ENCODE measurements around the gene ABCF1.

ABCF1 gene

GRCh38 chr6:30590509-30590908, 19.3 kb downstream of the ABCF1 start:
- TF ChIP-seq EP300 (IDR thresholded peaks at IDR 0.05; ENCODE audit: borderline replicate concordance) = peak; percentile 4; the same call in 1 of the 2 replicates
- TF ChIP-seq RAD21 (IDR thresholded peaks at IDR 0.05; ENCODE audit: low read depth) = no peak
- TF ChIP-seq CEBPB (IDR thresholded peaks at IDR 0.05) = no peak

DNA sequence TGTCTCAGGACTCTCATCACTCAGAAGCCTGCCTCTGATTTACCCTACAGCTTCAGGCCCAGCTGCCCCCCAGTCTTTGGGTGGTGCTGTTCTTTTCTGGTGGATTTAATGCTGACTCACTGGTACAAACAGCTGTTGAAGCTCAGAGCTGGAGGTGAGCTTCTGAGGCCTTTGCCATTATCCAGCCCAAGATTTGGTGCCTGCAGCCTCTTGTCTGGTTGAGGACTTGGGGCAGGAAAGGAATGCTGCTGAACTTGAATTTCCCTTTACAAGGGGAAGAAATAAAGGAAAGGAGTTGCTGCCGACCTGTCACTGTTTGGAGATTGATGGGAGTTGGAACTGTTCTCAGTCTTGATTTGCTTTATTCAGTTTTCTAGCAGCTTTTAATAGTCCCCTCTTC, 19.8 kb downstream of the ABCF1 start:
- TF ChIP-seq FOXM1 (IDR thresholded peaks at IDR 0.05; ENCODE audit: borderline replicate concordance, low read depth) (no peak), EGR1 (IDR thresholded peaks at IDR 0.05) (no peak), TEAD4 (IDR thresholded peaks at IDR 0.05) (peak; percentile 76), CREB1 (IDR thresholded peaks at IDR 0.05; ENCODE audit: low read depth) (no peak), YY1 (IDR thresholded peaks at IDR 0.05; ENCODE audit: low read depth) (no peak), TAF1 (IDR thresholded peaks at IDR 0.05; ENCODE audit: low read depth) (no peak), ZBTB7A (IDR thresholded peaks at IDR 0.05; ENCODE audit: low read depth) (no peak), EP300 (IDR thresholded peaks at IDR 0.05; ENCODE audit: borderline replicate concordance) (no peak), RAD21 (IDR thresholded peaks at IDR 0.05; ENCODE audit: low read depth) (no peak; the same call in 1 of the 2 replicates), TCF12 (IDR thresholded peaks at IDR 0.05; ENCODE audit: low read depth) (0 out of 2 replicates have a peak, but pooled peaks have one; percentile 26), NFIC (IDR thresholded peaks at IDR 0.05) (peak; percentile 50; the same call in 1 of the 2 replicates)
- TF ChIP-seq, protein P1, sequence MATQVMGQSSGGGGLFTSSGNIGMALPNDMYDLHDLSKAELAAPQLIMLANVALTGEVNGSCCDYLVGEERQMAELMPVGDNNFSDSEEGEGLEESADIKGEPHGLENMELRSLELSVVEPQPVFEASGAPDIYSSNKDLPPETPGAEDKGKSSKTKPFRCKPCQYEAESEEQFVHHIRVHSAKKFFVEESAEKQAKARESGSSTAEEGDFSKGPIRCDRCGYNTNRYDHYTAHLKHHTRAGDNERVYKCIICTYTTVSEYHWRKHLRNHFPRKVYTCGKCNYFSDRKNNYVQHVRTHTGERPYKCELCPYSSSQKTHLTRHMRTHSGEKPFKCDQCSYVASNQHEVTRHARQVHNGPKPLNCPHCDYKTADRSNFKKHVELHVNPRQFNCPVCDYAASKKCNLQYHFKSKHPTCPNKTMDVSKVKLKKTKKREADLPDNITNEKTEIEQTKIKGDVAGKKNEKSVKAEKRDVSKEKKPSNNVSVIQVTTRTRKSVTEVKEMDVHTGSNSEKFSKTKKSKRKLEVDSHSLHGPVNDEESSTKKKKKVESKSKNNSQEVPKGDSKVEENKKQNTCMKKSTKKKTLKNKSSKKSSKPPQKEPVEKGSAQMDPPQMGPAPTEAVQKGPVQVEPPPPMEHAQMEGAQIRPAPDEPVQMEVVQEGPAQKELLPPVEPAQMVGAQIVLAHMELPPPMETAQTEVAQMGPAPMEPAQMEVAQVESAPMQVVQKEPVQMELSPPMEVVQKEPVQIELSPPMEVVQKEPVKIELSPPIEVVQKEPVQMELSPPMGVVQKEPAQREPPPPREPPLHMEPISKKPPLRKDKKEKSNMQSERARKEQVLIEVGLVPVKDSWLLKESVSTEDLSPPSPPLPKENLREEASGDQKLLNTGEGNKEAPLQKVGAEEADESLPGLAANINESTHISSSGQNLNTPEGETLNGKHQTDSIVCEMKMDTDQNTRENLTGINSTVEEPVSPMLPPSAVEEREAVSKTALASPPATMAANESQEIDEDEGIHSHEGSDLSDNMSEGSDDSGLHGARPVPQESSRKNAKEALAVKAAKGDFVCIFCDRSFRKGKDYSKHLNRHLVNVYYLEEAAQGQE (IDR thresholded peaks at IDR 0.05; ENCODE audit: low read depth) = no peak

- no peak for TF ChIP-seq CEBPB (IDR thresholded peaks at IDR 0.05)
- no peak for TF ChIP-seq CREB1 (IDR thresholded peaks at IDR 0.05; ENCODE audit: low read depth)
- TF ChIP-seq ZBTB7A (IDR thresholded peaks at IDR 0.05; ENCODE audit: low read depth) = no peak
Observed at GRCh38 chr6:30592287-30592686, 21.0 kb downstream of the ABCF1 start.

DNA sequence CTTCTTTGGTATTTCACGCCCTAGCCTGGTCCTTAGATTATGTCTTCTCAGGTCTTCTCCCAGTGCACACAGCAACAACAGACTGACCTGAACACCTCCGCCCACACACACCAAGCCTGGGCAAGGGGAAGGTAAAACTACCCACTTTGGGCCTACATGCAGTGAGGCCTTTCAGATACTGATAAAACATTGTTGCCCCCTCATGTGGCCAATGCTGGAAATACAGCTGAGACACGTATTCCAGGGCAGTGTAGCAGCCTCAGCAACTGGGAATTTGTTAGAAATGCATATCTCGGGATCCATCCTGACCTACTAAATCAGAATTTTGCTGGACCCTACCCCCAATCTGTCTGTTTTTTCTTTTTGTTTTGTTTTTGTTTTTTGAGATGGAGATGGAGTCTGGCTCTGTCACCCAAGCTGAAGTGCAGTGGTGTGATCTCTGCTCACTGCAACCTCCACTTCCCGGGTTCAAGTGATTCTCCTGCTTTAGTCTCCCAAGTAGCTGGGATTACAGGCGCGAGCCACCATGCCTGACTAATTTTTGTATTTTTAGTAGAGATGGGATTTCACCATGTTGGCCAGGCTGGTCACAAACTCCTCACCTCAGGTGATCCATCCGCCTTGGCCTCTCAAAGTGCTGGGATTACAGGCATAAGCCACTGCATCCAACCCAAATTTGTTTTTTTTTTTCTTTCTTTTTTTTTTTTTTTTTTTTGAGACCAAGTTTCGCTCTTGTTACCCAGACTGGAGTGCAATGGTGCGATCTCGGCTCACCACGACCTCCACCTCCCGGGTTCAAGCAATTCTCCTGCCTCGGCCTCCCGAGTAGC, 26.3 kb downstream of the ABCF1 start:
- peak; percentile 59 for TF ChIP-seq RAD21 (IDR thresholded peaks at IDR 0.05; ENCODE audit: low read depth)
- peak; percentile 70 for TF ChIP-seq EGR1 (IDR thresholded peaks at IDR 0.05)

GRCh38 chr6:30598912-30599624, 27.8 kb downstream of the ABCF1 start:
- no peak for TF ChIP-seq ZBTB7A (IDR thresholded peaks at IDR 0.05; ENCODE audit: low read depth)
- no peak for TF ChIP-seq CEBPB (IDR thresholded peaks at IDR 0.05)
- TF ChIP-seq MAX (IDR thresholded peaks at IDR 0.05) = no peak
- no peak for TF ChIP-seq YY1 (IDR thresholded peaks at IDR 0.05; ENCODE audit: low read depth)
- no peak for TF ChIP-seq TCF12 (IDR thresholded peaks at IDR 0.05; ENCODE audit: low read depth)
- TF ChIP-seq FOXM1 (IDR thresholded peaks at IDR 0.05; ENCODE audit: borderline replicate concordance, low read depth) = no peak
- TF ChIP-seq EGR1 (IDR thresholded peaks at IDR 0.05) = no peak
- no peak for TF ChIP-seq CREB1 (IDR thresholded peaks at IDR 0.05; ENCODE audit: low read depth)
- TF ChIP-seq, protein P1 (IDR thresholded peaks at IDR 0.05; ENCODE audit: low read depth) = no peak
- TF ChIP-seq EP300 (IDR thresholded peaks at IDR 0.05; ENCODE audit: borderline replicate concordance) = no peak
- TF ChIP-seq RAD21 (IDR thresholded peaks at IDR 0.05; ENCODE audit: low read depth) = no peak
- TF ChIP-seq TEAD4 (IDR thresholded peaks at IDR 0.05) = no peak
- no peak for TF ChIP-seq USF1 (IDR thresholded peaks at IDR 0.05)
- TF ChIP-seq NFIC (IDR thresholded peaks at IDR 0.05) = no peak

GRCh38 chr6:30599625-30600324, 28.5 kb downstream of the ABCF1 start:
- TF ChIP-seq NFIC (IDR thresholded peaks at IDR 0.05) (no peak), EP300 (IDR thresholded peaks at IDR 0.05; ENCODE audit: borderline replicate concordance) (no peak), MAX (IDR thresholded peaks at IDR 0.05) (no peak), TCF12 (IDR thresholded peaks at IDR 0.05; ENCODE audit: low read depth) (no peak), FOXM1 (IDR thresholded peaks at IDR 0.05; ENCODE audit: borderline replicate concordance, low read depth) (no peak), YY1 (IDR thresholded peaks at IDR 0.05; ENCODE audit: low read depth) (no peak), TEAD4 (IDR thresholded peaks at IDR 0.05) (no peak), EGR1 (IDR thresholded peaks at IDR 0.05) (no peak), CEBPB (IDR thresholded peaks at IDR 0.05) (no peak), USF1 (IDR thresholded peaks at IDR 0.05) (no peak), ZBTB7A (IDR thresholded peaks at IDR 0.05; ENCODE audit: low read depth) (no peak), TAF1 (IDR thresholded peaks at IDR 0.05; ENCODE audit: low read depth) (no peak), CREB1 (IDR thresholded peaks at IDR 0.05; ENCODE audit: low read depth) (no peak)
- TF ChIP-seq, protein P1 (IDR thresholded peaks at IDR 0.05; ENCODE audit: low read depth) = no peak

Measured in Ishikawa (cell line).